ENCODE data around the gene MYBPC2. TPM values are rescaled to one million over a fixed set of nuclear protein-coding genes. Genes with fewer than 3 reads are reported as not detected.

The MYBPC2 gene
- polyA plus RNA-seq, 4 donors = 0.27 to 0.49 TPM; not detected in 2

DNA sequence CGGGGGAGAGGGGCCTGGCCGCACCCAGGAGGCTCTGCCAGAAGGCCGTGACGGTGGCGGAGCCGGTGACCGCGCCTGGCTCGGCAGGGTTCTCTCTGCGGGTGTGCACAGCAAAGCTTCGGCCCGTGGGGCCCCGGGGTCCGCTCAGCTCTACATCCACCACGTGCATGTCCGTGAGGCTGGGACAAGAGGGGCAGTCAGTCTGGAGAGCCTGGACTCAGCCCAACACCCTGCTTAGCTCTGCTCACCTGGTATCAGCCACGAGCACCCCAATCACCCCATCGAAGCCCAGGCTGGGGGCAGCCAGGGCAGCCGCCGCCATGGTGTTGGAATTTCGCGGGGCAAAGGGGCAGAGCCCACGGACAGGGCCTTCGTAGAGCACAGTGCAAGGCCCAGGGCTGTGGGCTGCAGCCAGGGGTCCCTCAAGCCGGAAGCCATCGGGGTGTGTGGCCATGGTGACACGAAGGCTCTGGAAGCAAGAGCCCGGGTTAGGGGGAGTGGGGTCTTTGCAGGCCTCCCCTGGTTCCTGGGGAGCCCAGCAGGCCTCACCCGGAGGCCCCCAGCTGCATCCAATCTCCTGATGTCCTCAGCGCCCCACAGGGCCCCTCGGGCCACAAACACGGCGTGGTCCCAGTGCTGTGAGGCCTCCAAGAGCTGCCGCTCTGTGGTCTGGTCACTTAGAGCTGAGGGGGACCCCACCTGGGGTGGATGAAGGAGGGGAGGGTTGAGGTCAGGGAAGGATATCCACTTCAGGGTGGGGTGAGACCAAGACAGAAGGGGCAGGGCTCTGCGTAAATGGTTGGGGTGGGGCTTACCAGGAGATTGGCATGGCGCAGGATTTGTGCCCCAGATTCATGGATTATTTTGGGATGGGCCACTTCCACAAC lies 79.7 kb downstream of the MYBPC2 start:
- no peaks in the 10 kb centered on the region for H3K36me3 ChIP-seq (ENCODE audit: control insufficient read depth in 3 of 3, insufficient read depth in 2 of 3, low read depth in 1 of 3, low read length in 3 of 3)
- peak overlapping the region in 1 of 3 donors; percentile 58 for H3K4me3 ChIP-seq (ENCODE audit: low read depth in 1 of 3, low read length in 3 of 3)
- peaks cover 1 to 13% (median 2%) of the 10 kb centered on the region in 3 donors for H3K4me1 ChIP-seq (ENCODE audit: control insufficient read depth in 3 of 3, insufficient read depth in 2 of 3, low read depth in 1 of 3, low read length in 2 of 3)
- peaks cover 0 to 4% (median 0%) of the 10 kb centered on the region in 3 donors for H3K27me3 ChIP-seq (ENCODE audit: control insufficient read depth in 3 of 3, insufficient read depth in 3 of 3, low read length in 3 of 3)
- H3K9me3 ChIP-seq (ENCODE audit: control insufficient read depth in 2 of 2, insufficient read depth in 1 of 2, low read depth in 1 of 2, low read length in 1 of 2) = no peaks in the 10 kb centered on the region
- no peak for FAIRE-seq
- no peak for DNase-seq
- no peak overlapping the region for H3K27ac ChIP-seq (ENCODE audit: low read depth in 1 of 3, low read length in 2 of 3)
- 80 to 88% (median 84%) methylated on average over 30 to 36 of the region's 36 CpGs for WGBS, 3 donors

- 42 to 67% (median 46%) methylated on average over 12 of the region's 12 CpGs for WGBS, 3 donors
- no peak overlapping the region for H3K27ac ChIP-seq (ENCODE audit: low read depth in 1 of 3, low read length in 2 of 3)
- peaks cover 0 to 4% (median 0%) of the 10 kb centered on the region in 3 donors for H3K27me3 ChIP-seq (ENCODE audit: control insufficient read depth in 3 of 3, insufficient read depth in 3 of 3, low read length in 3 of 3)
- no peak for DNase-seq
- FAIRE-seq = no peak
- peak overlapping the region in 1 of 3 donors; percentile 14 for H3K4me3 ChIP-seq (ENCODE audit: low read depth in 1 of 3, low read length in 3 of 3)
- no peaks in the 10 kb centered on the region for H3K36me3 ChIP-seq (ENCODE audit: control insufficient read depth in 3 of 3, insufficient read depth in 2 of 3, low read depth in 1 of 3, low read length in 3 of 3)
- H3K4me1 ChIP-seq (ENCODE audit: control insufficient read depth in 3 of 3, insufficient read depth in 2 of 3, low read depth in 1 of 3, low read length in 2 of 3) = peaks cover 1 to 13% (median 2%) of the 10 kb centered on the region in 3 donors
- H3K9me3 ChIP-seq (ENCODE audit: control insufficient read depth in 2 of 2, insufficient read depth in 1 of 2, low read depth in 1 of 2, low read length in 1 of 2) = no peaks in the 10 kb centered on the region
Measured at GRCh38 chr19:50512999-50513745, 80.5 kb downstream of the MYBPC2 start.

DNA sequence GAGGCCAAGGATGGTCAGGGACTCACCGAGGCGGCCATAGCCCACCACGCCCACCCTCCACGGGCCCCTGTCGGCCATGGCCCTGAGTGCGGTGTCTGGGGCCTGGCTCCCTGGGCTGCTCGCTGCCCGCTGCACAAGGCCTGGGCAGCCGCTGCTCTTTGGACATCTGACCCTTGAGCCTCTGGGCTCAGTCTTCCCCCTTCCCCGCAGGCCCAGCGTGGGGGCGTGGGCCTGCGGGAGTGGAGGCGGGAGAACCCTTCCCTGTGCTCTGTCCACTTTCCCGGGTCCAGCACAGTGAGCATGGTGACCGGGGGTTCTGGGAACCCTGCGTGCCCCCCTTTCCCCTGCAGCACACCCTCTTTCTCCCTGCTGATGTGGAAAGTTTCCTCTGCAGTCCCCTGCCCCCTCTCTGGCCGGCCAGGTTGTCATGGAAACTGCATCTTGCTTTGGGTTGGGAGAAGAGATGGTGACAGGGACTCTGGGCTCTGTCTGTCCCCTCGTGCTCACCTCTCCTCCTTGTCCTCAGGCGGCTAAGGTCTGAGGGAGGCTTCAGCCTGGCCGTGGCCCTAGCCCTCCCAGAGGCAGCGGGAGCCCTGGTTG lies 81.2 kb downstream of the MYBPC2 start, which contains the start of gene ASPDH:
Gene ASPDH (minus strand): TSS at position 168 of the 600 bp plus-strand sequence. CDS start 90 bp downstream, at position 78.
- H3K4me1 ChIP-seq (ENCODE audit: control insufficient read depth in 3 of 3, insufficient read depth in 2 of 3, low read depth in 1 of 3, low read length in 2 of 3) = peaks cover 1 to 13% (median 2%) of the 10 kb centered on the region in 3 donors
- DNase-seq (no peak), FAIRE-seq (no peak)
- H3K4me3 ChIP-seq (ENCODE audit: low read depth in 1 of 3, low read length in 3 of 3) = peak within 1 kb of the TSS in 1 of 3 donors; percentile 14
- peaks cover 0 to 4% (median 0%) of the 10 kb centered on the region in 3 donors for H3K27me3 ChIP-seq (ENCODE audit: control insufficient read depth in 3 of 3, insufficient read depth in 3 of 3, low read length in 3 of 3)
- no peak within 1 kb of the TSS for H3K27ac ChIP-seq (ENCODE audit: low read depth in 1 of 3, low read length in 2 of 3)
- WGBS, 3 donors = 25 to 53% (median 40%) methylated on average over 14 to 22 of the region's 22 CpGs
- no peaks in the 10 kb centered on the region for H3K9me3 ChIP-seq (ENCODE audit: control insufficient read depth in 2 of 2, insufficient read depth in 1 of 2, low read depth in 1 of 2, low read length in 1 of 2)
- peaks cover 0 to 3% (median 0%) of the 10 kb centered on the region in 3 donors for H3K36me3 ChIP-seq (ENCODE audit: control insufficient read depth in 3 of 3, insufficient read depth in 2 of 3, low read depth in 1 of 3, low read length in 3 of 3)

DNA sequence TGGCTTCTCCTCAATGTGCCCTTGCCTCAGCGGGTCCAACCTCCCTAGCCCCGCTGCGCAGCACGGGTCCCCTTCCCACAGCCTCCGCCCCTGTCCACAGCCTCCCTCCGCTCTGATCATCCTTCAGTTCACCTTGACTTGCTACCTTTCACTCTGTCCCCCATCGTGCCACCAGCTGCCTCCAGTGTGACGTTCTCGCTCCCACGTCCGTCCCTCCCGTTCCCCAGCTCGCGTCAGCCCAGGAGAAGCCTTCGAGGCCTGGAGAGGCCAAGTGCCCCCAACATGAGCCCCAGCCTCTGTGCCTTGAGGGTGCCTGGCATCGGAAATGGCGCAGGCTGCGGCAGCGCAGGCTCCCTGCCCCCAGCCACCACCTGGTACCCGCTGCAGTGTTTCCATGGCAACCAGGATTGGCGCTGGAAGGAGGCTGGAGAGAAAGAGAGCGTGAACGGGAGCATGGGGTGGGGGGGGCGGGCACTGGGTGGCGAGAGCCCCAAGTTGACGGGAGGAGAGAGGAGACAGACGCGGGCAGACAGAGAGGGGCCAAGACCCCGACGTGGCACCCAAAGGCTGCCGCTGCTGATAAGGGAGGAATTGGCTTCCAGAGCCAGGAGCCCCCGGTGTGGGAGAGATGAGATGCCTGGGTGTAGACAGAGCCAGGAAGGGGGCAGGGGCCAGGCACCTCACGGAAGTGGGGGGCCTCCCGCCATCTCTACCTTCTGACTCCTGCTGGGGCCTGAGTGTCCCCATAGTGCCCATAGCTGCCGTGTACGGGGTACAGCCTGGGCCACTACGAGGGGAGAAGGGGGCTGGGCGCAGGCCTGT lies 81.9 kb downstream of the MYBPC2 start:
- Histone ChIP-seq H3K4me3 (ENCODE audit: low read depth in 1 of 3, low read length in 3 of 3) (no peak overlapping the region), H3K27ac (ENCODE audit: low read depth in 1 of 3, low read length in 2 of 3) (no peak overlapping the region), H3K27me3 (ENCODE audit: control insufficient read depth in 3 of 3, insufficient read depth in 3 of 3, low read length in 3 of 3) (peaks cover 0 to 4% (median 0%) of the 10 kb centered on the region in 3 donors), H3K4me1 (ENCODE audit: control insufficient read depth in 3 of 3, insufficient read depth in 2 of 3, low read depth in 1 of 3, low read length in 2 of 3) (peaks cover 1 to 13% (median 2%) of the 10 kb centered on the region in 3 donors), H3K9me3 (ENCODE audit: control insufficient read depth in 2 of 2, insufficient read depth in 1 of 2, low read depth in 1 of 2, low read length in 1 of 2) (no peaks in the 10 kb centered on the region), H3K36me3 (ENCODE audit: control insufficient read depth in 3 of 3, insufficient read depth in 2 of 3, low read depth in 1 of 3, low read length in 3 of 3) (peaks cover 0 to 3% (median 0%) of the 10 kb centered on the region in 3 donors)
- DNase-seq = no peak
- 31 to 58% (median 36%) methylated on average over 34 to 38 of the region's 38 CpGs for WGBS, 3 donors
- no peak for FAIRE-seq

DNA sequence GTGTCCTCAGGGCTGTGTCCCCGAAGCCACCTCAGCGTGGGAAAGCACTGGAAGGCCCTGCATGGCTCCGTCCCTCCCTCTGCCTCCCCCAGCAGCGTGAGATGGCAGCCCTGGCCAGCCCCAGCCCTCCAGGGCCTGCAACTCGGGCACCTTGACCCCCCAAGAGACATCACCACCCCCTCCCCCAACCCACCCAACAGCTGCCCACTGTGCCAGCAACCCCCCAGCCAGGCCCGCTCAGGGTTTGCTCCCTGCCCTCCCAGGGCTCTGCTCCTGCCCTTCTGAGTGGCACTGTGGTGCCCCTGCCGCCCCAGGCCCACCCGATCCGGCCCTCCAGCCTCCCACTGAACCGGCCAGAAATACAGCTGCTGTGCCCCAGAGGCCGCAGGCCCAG lies 82.5 kb downstream of the MYBPC2 start:
- 63 to 78% (median 69%) methylated on average over 9 to 11 of the region's 11 CpGs for WGBS, 3 donors
- Histone ChIP-seq H3K27ac (ENCODE audit: low read depth in 1 of 3, low read length in 2 of 3) (no peak overlapping the region), H3K36me3 (ENCODE audit: control insufficient read depth in 3 of 3, insufficient read depth in 2 of 3, low read depth in 1 of 3, low read length in 3 of 3) (peaks cover 0 to 3% (median 0%) of the 10 kb centered on the region in 3 donors), H3K4me1 (ENCODE audit: control insufficient read depth in 3 of 3, insufficient read depth in 2 of 3, low read depth in 1 of 3, low read length in 2 of 3) (peaks cover 0 to 11% (median 1%) of the 10 kb centered on the region in 3 donors), H3K4me3 (ENCODE audit: low read depth in 1 of 3, low read length in 3 of 3) (no peak overlapping the region), H3K27me3 (ENCODE audit: control insufficient read depth in 3 of 3, insufficient read depth in 3 of 3, low read length in 3 of 3) (peaks cover 0 to 4% (median 0%) of the 10 kb centered on the region in 3 donors), H3K9me3 (ENCODE audit: control insufficient read depth in 2 of 2, insufficient read depth in 1 of 2, low read depth in 1 of 2, low read length in 1 of 2) (no peaks in the 10 kb centered on the region)
- DNase-seq = no peak
- no peak for FAIRE-seq

Other genes starting within 250 kb of the MYBPC2 start
- 100 to 1,000 TPM; 202 to 392 (median 242) TPM for gene MYH14, start 229.3 kb upstream of the MYBPC2 start, polyA plus RNA-seq
- gene KCNC3, start 103.5 kb upstream of the MYBPC2 start, polyA plus RNA-seq = 1 to 10 TPM in 1 of 4 donors, under 1 TPM in 3; 0.22 to 1.6 (median 0.43) TPM
- 1 to 10 TPM; 1.8 to 9.6 (median 5.2) TPM for gene NAPSA, start 67.3 kb upstream of the MYBPC2 start, polyA plus RNA-seq
- 10 to 100 TPM; 40.4 to 78.4 (median 62.7) TPM for gene NR1H2, start 56.4 kb upstream of the MYBPC2 start, polyA plus RNA-seq
- gene POLD1, start 48.5 kb upstream of the MYBPC2 start, polyA plus RNA-seq = 10 to 100 TPM; 25.0 to 34.0 (median 30.6) TPM
- gene SPIB, start 14.0 kb upstream of the MYBPC2 start, polyA plus RNA-seq = 10 to 100 TPM; 16.6 to 44.3 (median 31.4) TPM
- gene EMC10, start 43.6 kb downstream of the MYBPC2 start, polyA plus RNA-seq = 100 to 1,000 TPM in 2 of 4 donors, 10 to 100 TPM in 2; 53.7 to 164 (median 116) TPM
- gene GARIN5A, start 44.0 kb downstream of the MYBPC2 start, polyA plus RNA-seq = 1 to 10 TPM in 2 of 4 donors, under 1 TPM in 1, not detected in 1; 0.89 to 3.4 (median 2.1) TPM
- gene JOSD2, start 78.3 kb downstream of the MYBPC2 start, polyA plus RNA-seq = 10 to 100 TPM; 21.2 to 97.8 (median 74.1) TPM
- gene ASPDH, start 81.0 kb downstream of the MYBPC2 start, polyA plus RNA-seq = 10 to 100 TPM in 2 of 4 donors, 1 to 10 TPM in 1, under 1 TPM in 1; 0.27 to 20.0 (median 11.5) TPM
- 1 to 10 TPM in 3 of 4 donors, not detected in 1; 1.1 to 5.4 (median 3.2) TPM for gene LRRC4B, start 135.5 kb downstream of the MYBPC2 start, polyA plus RNA-seq
- gene SYT3, start 207.0 kb downstream of the MYBPC2 start, polyA plus RNA-seq = under 1 TPM in 2 of 4 donors, not detected in 2; 0.15 to 0.57 TPM
- under 1 TPM in 1 of 4 donors, not detected in 3; 0.19 TPM for gene C19orf81, start 216.6 kb downstream of the MYBPC2 start, polyA plus RNA-seq